Activated gamma-delta T cell (primary cell): ENCODE data around the gene PHF2.

Experiments used
- DNase-seq: peaks from one replicate; lab custom pipeline; 2025; lab: John Stamatoyannopoulos, UW

Gene PHF2

GRCh38 chr9:93678199-93679019 is 102.0 kb downstream of the PHF2 start:
- no peak for DNase-seq

DNA sequence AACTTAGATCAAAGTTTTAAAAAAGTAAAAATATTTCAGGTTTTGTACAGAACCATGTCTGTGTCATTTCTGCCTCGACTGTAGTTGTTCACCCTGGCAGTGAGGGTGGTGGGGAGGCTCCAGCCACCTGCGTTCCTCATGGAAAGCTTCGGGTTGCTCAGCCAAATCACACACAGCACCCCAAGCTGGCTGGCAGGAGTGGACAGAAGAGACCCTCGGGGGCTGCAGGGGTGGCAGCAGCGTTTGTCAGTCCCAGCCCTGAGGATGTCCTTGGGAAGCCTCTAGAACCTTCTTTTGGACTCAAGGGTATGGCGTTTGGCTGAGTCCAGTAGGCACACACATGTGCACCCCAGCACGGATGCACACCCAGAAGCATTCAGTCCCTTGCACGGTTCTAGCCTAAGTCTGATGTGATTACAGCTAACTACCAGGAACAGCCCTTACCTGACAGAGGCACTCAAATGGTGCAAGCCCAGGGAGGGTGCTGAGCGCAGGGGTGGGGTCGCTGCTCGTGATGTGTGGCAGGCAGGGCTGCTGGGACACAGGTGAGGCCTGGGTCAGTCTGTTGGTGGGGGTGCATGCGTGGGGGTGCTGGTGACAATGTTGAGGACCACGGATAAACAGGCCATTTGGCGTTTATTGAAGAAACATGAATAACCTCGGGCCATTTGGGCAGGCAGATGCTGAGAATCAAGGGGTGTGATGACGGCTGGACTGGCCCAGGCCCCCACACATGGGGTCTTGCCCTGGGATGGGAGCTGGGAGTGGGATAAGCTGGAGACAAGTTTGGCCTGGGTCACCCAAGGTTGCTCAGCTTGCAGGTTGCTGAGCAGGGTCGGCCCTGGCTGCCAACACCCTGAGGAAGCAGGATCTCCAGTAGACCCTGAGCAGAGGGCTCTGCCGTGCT is 103.4 kb downstream of the PHF2 start:
- DNase-seq = no peak

- no peak for DNase-seq
Observed at GRCh38 chr9:93680443-93681268, 104.3 kb downstream of the PHF2 start.

- DNase-seq = no peak
Observed at GRCh38 chr9:93681269-93682154, 105.1 kb downstream of the PHF2 start.

DNA sequence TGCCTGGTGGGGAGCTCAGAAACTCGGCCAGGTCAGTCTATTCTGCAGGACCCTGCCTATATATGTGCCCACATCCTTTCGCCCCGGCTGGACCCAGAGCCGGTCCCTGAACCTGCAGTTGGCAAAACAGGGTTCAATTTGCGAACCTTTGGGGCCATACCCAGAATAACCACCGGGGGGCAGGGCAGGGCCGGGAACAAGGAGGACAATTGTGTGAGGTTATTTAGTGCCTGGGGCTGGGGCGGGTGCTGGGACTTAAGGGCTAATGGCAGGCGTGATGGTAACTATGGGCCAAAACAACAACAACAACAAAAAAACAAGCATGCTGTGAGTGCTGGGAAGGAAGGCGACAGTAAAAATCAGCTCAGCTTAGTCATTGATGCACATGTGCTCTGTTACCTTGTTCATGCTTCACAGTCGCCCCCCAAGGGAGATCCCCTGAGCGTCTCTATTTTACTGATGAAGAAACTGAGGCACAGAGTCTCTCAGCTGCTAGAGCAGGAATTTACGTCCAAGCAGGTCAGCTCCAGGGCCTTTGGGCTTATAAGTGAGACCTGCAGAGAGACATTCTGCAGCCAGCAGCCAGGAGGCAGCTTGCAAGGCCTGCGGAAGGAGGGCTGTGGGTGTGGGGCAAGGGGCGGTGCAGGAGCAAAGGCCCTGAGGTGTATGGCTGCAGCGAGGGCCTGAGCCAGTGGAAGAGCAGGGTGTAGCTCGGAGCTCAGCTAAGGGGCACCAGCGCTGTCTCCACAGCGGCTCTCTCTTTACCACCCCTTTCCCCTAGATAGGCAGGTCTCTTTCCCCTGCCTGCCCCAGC is 106.0 kb downstream of the PHF2 start:
- DNase-seq = no peak

GRCh38 chr9:93683331-93684134 is 107.1 kb downstream of the PHF2 start:
- DNase-seq = no peak

DNA sequence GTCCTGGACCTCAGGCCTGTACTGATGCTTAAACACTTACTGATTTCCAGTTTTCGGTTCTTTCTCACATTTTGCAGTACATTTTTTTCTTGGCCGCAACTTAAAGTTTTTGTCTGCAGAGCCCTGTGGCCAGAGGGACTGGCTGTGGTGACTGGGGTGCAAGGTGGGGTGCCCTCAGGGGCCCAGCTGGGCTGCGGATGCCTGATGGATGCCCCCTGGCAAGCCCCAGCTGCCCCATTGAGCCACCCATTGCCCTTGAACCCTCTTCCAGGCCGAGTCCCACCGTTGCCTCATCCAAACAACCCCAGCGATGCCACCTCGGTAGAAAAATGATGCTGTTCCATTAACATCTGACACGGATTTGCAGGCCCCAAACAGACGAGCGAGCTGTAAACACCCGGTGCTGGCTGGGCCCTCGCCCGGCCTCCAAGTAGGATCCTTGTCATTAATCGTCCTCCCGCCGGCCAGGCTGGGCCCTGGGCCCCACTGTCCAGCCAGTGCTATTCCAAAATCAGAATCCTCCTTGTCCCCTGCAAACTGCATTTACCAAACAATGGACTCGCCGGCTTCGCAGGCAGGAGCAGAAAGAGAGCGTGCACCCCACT is 107.9 kb downstream of the PHF2 start:
- no peak for DNase-seq

DNA sequence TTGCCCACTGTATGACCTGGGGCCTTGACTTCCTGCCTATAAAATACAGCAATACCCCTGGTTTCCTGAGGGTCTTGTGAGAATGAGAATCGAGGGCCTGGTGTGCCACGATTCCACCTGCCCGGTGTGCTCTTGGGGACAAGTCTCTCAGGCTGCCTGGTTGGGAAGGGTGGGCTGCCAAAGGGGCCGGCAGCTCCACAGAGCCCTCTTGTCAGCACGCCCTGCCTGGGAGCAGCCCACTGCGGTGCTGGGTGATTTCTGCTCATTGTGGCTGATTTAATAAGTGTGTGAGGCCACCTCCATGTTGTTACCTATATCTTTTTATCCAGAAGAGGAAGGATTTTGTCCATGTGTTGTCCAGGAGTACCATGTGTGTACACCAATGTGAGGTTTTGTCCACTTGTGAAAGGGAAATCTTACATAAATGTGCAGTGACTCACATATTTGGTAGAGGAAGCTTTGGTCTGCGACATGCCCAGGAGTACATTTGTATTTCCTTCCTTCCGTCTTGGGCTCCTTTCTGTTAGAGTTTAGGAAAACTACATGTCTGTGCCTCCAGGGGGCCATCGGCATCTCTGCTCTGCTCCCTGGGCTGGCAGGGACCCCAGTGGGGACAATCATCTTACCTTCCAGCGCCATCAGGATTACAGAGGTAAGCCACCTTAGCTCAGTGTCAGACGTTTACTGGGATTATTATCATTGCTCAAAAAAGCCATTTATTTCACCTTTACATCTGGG is 108.6 kb downstream of the PHF2 start:
- DNase-seq = no peak

GRCh38 chr9:93686127-93686879 is 109.9 kb downstream of the PHF2 start:
- DNase-seq = no peak

- no peak for DNase-seq
Observed at GRCh38 chr9:93686880-93687236, 110.5 kb downstream of the PHF2 start.

DNA sequence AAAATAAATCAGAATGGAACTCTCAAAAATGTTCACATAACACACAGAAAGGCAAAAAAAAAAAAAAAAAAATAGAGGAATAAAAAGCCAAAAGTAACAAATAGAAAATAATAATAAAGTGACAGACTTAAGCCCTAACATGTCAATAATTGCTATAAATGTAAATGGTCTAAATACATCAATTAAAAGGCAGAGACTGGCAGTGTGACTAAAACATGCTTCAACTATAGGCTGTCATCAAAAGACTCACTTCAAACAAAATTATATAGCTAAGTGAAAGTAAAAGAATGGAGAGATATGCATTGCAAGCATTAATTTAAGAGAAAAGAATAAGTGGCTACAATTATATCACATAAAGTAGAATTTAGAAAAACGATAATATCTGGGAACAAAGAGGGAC is 114.2 kb downstream of the PHF2 start:
- DNase-seq = no peak

GRCh38 chr9:93693129-93693528 is 116.7 kb downstream of the PHF2 start:
- no peak for DNase-seq

DNA sequence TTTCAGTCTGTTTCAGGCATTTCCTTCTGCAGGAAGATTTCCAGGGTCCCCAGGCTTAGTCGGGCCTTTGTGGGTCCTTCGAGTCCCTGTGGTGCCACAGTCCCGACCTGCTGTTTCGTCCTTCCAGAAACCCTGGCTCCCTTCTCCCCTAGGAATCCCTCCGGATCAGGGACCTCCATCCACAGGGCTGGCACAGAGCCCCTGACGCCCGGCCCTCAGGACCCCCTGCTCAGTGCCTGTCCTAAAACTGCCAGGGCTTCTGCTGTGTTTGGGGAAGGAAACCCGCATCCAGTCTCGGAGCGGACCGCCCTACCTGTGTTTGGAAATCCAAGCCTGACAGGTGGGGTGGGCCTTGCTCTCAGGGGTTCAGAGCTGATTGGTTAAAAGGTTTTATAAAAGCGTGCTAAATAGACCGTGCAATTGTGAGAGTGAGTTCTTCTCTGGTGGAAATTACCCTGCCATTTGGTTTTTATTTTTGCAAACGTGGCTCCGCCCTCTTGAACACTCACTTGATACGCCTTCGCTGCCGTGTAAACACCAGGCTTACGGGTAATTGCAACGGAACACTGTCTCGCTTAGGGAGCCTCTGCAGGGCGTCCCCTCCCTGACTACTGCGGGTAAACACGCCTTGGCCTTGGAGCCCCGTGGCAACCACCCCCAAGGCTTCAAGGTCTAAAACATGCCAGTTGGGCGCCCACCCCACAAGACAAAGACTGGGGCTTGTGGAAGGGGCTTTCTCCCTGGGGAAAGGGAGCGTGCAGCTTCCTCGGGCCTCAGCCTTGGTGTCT is 121.2 kb downstream of the PHF2 start:
- DNase-seq = no peak

- DNase-seq = no peak
Observed at GRCh38 chr9:93698140-93698908, 121.9 kb downstream of the PHF2 start.

DNA sequence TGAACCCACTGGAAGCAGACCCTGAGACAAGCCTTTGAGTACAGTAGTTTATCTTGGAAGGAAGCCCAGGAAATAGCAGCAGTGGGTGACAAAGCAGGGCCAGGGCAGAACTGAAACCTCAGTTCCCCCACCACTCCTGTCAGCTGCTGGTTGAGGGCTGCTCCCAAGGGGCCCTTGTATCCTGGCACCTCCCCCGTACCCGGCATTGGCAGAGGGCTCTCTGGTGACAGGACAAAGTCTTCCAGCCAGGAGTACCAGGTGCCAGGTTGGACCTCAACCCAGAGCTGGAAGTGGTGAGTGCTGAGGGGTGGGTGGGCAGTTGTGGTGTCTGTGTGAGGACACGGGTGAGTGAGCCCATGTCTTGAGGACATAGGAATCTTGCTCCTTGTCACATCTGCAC is 123.3 kb downstream of the PHF2 start:
- no peak for DNase-seq
